HEK293T (cell line): ENCODE measurements around the gene LTBP1.

Source experiments
- FOXK2 ChIP-seq: fragments of 450-650 bp; IDR thresholded peaks from 2 replicates; pipeline ENCODE4 v1.6.1; 2016; ENCODE audit warnings: mild to moderate bottlenecking
- LEF1 ChIP-seq: fragments of 450-650 bp; IDR thresholded peaks from 2 replicates; pipeline ENCODE4 v1.6.1; 2017; ENCODE audit warnings: mild to moderate bottlenecking, borderline replicate concordance
- SP1 ChIP-seq: fragments of 450-650 bp; IDR thresholded peaks from 2 replicates; pipeline ENCODE4 v1.6.1; 2017
- SUZ12 ChIP-seq: fragments of 450-650 bp; IDR thresholded peaks from 2 replicates; pipeline ENCODE4 v1.6.1; 2016; ENCODE audit warnings: mild to moderate bottlenecking
- TARDBP ChIP-seq: fragments of 450-650 bp; IDR thresholded peaks from 2 replicates; pipeline ENCODE4 v1.6.1; 2016

DNA sequence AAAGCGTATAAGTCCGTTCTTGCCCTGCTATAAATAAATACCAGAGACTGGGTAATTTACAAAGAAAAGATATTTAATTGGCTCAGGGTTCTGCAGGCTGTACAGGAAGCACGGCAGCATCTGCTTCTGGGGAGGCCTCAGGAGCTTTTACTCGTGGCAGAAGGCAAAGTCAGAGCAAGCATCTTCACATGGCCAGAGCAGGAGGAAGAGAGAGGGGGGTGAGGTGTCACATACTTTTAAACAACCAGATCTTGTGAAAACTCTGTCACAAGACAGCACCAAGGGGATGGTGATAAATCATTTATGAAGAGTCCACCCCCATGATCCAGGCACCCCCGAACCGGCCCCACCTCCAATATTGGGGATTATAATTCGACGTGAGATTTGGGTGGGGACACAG lies 130.6 kb downstream of the LTBP1 start:
- TF ChIP-seq TARDBP (no peak), FOXK2 (no peak), LEF1 (no peak), SUZ12 (no peak), SP1 (no peak)
